A673 (cell line): ENCODE measurements around the gene ZMAT5.

Source experiments
- CTCF ChIP-seq: fragments of 300-800, 200-600 bp; sonication (generic); conservative IDR thresholded peaks from 2 replicates; pipeline ENCODE4 v1.5.1; 2017; ENCODE audit warnings: low read depth, mild to moderate bottlenecking, antibody characterized with exemption, low read length, moderate library complexity, mixed read lengths
- EZH2 ChIP-seq: fragments of 200-600 bp; sonication (generic); IDR thresholded peaks from 2 replicates; pipeline ENCODE4 v1.6.1; 2017; ENCODE audit warnings: borderline replicate concordance, low read depth, mild to moderate bottlenecking, mixed read lengths, antibody characterized with exemption, low read length; ENCODE audit not compliant: poor library complexity, severe bottlenecking

GRCh38 chr22:29707471-29707870, 59.3 kb downstream of the ZMAT5 start:
- TF ChIP-seq CTCF: no peak
- TF ChIP-seq EZH2: no peak
